K562 (cell line): ENCODE data around the gene TTC22.

ENCODE experiments used
- EHMT2 ChIP-seq: fragments of 450-650 bp; IDR thresholded peaks from 2 replicates; pipeline ENCODE4 v1.6.1; 2018; ENCODE audit warnings: antibody characterized with exemption
- HES1 ChIP-seq: fragments of 450-650 bp; IDR thresholded peaks from 2 replicates; pipeline ENCODE4 v1.6.1; 2016; ENCODE audit warnings: low read depth, mild to moderate bottlenecking, moderate library complexity
- SIN3B ChIP-seq: fragments of 450-650 bp; IDR thresholded peaks from 2 replicates; pipeline ENCODE4 v1.6.1; 2017; ENCODE audit warnings: low read depth, mild to moderate bottlenecking, moderate library complexity
- ZBTB49 ChIP-seq: sonication (generic); formaldehyde crosslinking; IDR thresholded peaks from 2 replicates; pipeline ENCODE4 v1.8.0; 2022; ENCODE audit warnings: missing genetic modification reagents, mild to moderate bottlenecking, borderline replicate concordance
- ZKSCAN1 ChIP-seq: fragments of 150-350 bp; IDR thresholded peaks from 2 replicates; pipeline ENCODE4 v1.6.1; 2016; ENCODE audit warnings: low read depth, low read length

GRCh38 chr1:54798206-54798605, 2.9 kb downstream of the TTC22 start:
- TF ChIP-seq EHMT2 (no peak), HES1 (no peak), ZBTB49 (CRISPR knock-in tag) (no peak), ZKSCAN1 (no peak), SIN3B (no peak)
